ENCODE results near the gene HSPA12B. TPM values are rescaled to one million over a fixed set of nuclear protein-coding genes. Genes with fewer than 3 reads are reported as not detected.
A peak's percentile ranks its signal among the peaks of the same experiment; 100 is the strongest.

Gene HSPA12B
- total and polyA plus RNA-seq, 11 donors: 10.4 to 35.7 (median 14.3) TPM

DNA sequence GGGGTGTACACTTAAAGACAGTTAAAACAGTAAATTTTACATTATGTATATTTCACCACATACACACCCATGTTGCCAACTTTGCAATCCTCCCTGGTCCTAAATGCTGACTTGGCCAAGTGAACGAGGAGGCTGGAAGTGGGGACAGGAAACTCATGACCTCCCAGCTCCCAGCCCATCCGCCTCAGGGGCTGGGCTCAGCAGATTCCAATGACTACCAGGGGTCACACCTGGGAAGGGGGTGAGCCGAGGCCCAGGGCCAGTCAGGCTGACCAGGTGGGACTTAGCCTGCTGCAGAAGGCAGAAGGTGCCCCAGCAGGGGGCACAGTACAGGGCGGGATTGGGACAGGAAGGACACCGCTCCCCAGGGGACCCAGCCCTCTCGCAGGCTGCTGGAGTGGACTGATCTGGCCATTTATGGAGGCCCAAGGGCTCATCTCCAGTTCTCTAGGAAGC is 22.4 kb upstream of the HSPA12B start:
- WGBS, 4 donors: 42 to 59% (median 48%) methylated on average over 4 to 6 of the region's 6 CpGs
- H3K27me3 ChIP-seq: no peaks in the 10 kb centered on the region
- H3K4me3 ChIP-seq: peak overlapping the region in 5 of 12 donors; percentile 4 to 50 (median 25)
- DNase-seq (peak in 3 of 5 donors; percentile 39 to 75 (median 53)), ATAC-seq (peak in 3 of 4 donors; percentile 28 to 38 (median 34))
- peaks cover 0 to 17% (median 0%) of the 10 kb centered on the region in 9 donors for H3K36me3 ChIP-seq
- TF ChIP-seq, protein P1, sequence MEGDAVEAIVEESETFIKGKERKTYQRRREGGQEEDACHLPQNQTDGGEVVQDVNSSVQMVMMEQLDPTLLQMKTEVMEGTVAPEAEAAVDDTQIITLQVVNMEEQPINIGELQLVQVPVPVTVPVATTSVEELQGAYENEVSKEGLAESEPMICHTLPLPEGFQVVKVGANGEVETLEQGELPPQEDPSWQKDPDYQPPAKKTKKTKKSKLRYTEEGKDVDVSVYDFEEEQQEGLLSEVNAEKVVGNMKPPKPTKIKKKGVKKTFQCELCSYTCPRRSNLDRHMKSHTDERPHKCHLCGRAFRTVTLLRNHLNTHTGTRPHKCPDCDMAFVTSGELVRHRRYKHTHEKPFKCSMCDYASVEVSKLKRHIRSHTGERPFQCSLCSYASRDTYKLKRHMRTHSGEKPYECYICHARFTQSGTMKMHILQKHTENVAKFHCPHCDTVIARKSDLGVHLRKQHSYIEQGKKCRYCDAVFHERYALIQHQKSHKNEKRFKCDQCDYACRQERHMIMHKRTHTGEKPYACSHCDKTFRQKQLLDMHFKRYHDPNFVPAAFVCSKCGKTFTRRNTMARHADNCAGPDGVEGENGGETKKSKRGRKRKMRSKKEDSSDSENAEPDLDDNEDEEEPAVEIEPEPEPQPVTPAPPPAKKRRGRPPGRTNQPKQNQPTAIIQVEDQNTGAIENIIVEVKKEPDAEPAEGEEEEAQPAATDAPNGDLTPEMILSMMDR (IDR thresholded peaks at IDR 0.05): no peak
- no peak for TF ChIP-seq POLR2A (IDR thresholded peaks at IDR 0.05)
- intact Hi-C loops (cut with DNase I): loop anchor here in 7 of 10 donors (1.0 to 10.0 kb wide), 10 partner anchors 31 to 375 kb away; partner anchors contain the start of gene ADISSP (in 1 of the 7)
- peak overlapping the region in 7 of 12 donors; percentile 13 to 79 (median 30) for H3K27ac ChIP-seq
- no peaks in the 10 kb centered on the region for H3K9me3 ChIP-seq
- peaks cover 0 to 40% (median 11%) of the 10 kb centered on the region in 12 donors for H3K4me1 ChIP-seq

GRCh38 chr20:3710703-3711483 is 21.6 kb upstream of the HSPA12B start:
- H3K4me3 ChIP-seq: peak overlapping the region in 6 of 12 donors; percentile 4 to 50 (median 17)
- H3K27me3 ChIP-seq: no peaks in the 10 kb centered on the region
- DNase-seq (peak; percentile 68 to 91 (median 79)), ATAC-seq (peak; percentile 29 to 57 (median 43))
- peaks cover 0 to 40% (median 11%) of the 10 kb centered on the region in 12 donors for H3K4me1 ChIP-seq
- TF ChIP-seq, protein P1 (IDR thresholded peaks at IDR 0.05): peak; percentile 87 to 99 (median 98)
- TF ChIP-seq POLR2A (IDR thresholded peaks at IDR 0.05): no peak
- H3K27ac ChIP-seq: peak overlapping the region in 7 of 12 donors; percentile 13 to 79 (median 30)
- H3K9me3 ChIP-seq: no peaks in the 10 kb centered on the region
- H3K36me3 ChIP-seq: peaks cover 0 to 11% (median 0%) of the 10 kb centered on the region in 9 donors
- intact Hi-C loops (cut with DNase I): loop anchor here (1.0 to 10.0 kb wide), 10 partner anchors 32 to 374 kb away; partner anchors contain the start of gene ADISSP (in 1 of the 10)
- 34 to 56% (median 37%) methylated on average over 9 to 18 of the region's 18 CpGs for WGBS, 4 donors

GRCh38 chr20:3711484-3711941 is 21.0 kb upstream of the HSPA12B start:
- intact Hi-C loops (cut with DNase I): loop anchor here (1.0 to 10.0 kb wide), 9 partner anchors 33 to 373 kb away; partner anchors contain the start of gene ADISSP (in 1 of the 10)
- TF ChIP-seq, protein P1 (IDR thresholded peaks at IDR 0.05): no peak
- TF ChIP-seq POLR2A (IDR thresholded peaks at IDR 0.05): no peak
- Histone ChIP-seq H3K4me3 (peak overlapping the region in 7 of 12 donors; percentile 4 to 50 (median 25)), H3K4me1 (peaks cover 0 to 40% (median 11%) of the 10 kb centered on the region in 12 donors), H3K27ac (peak overlapping the region in 1 of 12 donors; percentile 79), H3K36me3 (peaks cover 0 to 5% (median 0%) of the 10 kb centered on the region in 9 donors), H3K27me3 (no peaks in the 10 kb centered on the region), H3K9me3 (no peaks in the 10 kb centered on the region)
- ATAC-seq: peak in 2 of 4 donors; percentile 19 to 23
- DNase-seq: peak in 3 of 5 donors; percentile 5 to 41 (median 6)
- 68 to 75% (median 71%) methylated on average over 4 of the region's 4 CpGs for WGBS, 4 donors

Data from heart left ventricle (tissue), 16 donors.